CD4-positive, alpha-beta T cell (primary cell): Measurements from ENCODE around the gene BTBD9. TPM values are rescaled to one million over a fixed set of nuclear protein-coding genes. Genes with fewer than 3 reads are reported as not detected.

Experiments
- ATAC-seq: fragments of 200-7000 bp; cut with Tn5 transposase; one replicate; pipeline ENCODE4 v1.10.0; 2022; ENCODE audit warnings: mild to moderate bottlenecking; ENCODE audit not compliant: poor library complexity
- CTCF ChIA-PET: fragments of 350-600 bp; sonication (Branson Sonifier 250); formaldehyde crosslinking; loops from one replicate; lab custom pipeline; 2021; ENCODE audit warnings: antibody characterized with exemption, inconsistent platforms; lab: Charles Lee
- POLR2A ChIA-PET: fragments of 350-600 bp; sonication (Branson Sonifier 250); formaldehyde crosslinking; loops from one replicate; lab custom pipeline; 2021; ENCODE audit warnings: antibody characterized with exemption, inconsistent platforms; lab: Charles Lee
- DNase-seq, 14 experiments: peaks; one replicate each; pipeline ENCODE4 v3.0.0-alpha.2; 2013 to 2020; ENCODE audit warnings: mixed read lengths in 2 of 14
- H3K27ac ChIP-seq, 2 donors: one replicate each; pipeline versions ENCODE4 v1.5.1 to v1.7.0; 2013; ENCODE audit warnings: low read length in 2 of 2, low read depth in 1 of 2, mild to moderate bottlenecking in 1 of 2
- H3K27me3 ChIP-seq, 2 experiments: 1 replicate in 1 of 2; 2 replicates in 1 of 2; pipeline versions ENCODE4 v1.6.1 to v1.7.0; 2013; ENCODE audit warnings: low read length in 2 of 2, control low read depth in 1 of 2, mild to moderate bottlenecking in 1 of 2, moderate library complexity in 1 of 2; ENCODE audit not compliant: insufficient read depth in 2 of 2, control insufficient read depth in 1 of 2
- H3K36me3 ChIP-seq: one replicate; pipeline ENCODE4 v1.6.1; 2013; ENCODE audit warnings: low read length, control low read depth; ENCODE audit not compliant: insufficient read depth
- H3K4me1 ChIP-seq: one replicate; pipeline ENCODE4 v1.6.1; 2013; ENCODE audit warnings: low read length, control low read depth; ENCODE audit not compliant: insufficient read depth
- H3K4me3 ChIP-seq: one replicate; pipeline ENCODE4 v1.5.1; 2013; ENCODE audit warnings: mild to moderate bottlenecking, low read length, moderate library complexity
- H3K9me3 ChIP-seq, 2 experiments: 1 replicate in 1 of 2; 2 replicates in 1 of 2; pipeline versions ENCODE4 v1.6.1 to v1.7.0; 2013; ENCODE audit warnings: low read length in 2 of 2, mild to moderate bottlenecking in 2 of 2, control low read depth in 1 of 2, moderate library complexity in 1 of 2; ENCODE audit not compliant: control insufficient read depth in 1 of 2, insufficient read depth in 1 of 2
- H3K27ac Mint-ChIP-seq: one replicate; pipeline ENCODE4 v1.8.0; 2020; ENCODE audit warnings: mixed read lengths
- H3K27me3 Mint-ChIP-seq: one replicate; pipeline ENCODE4 v1.8.0; 2021; ENCODE audit warnings: mixed read lengths
- H3K36me3 Mint-ChIP-seq: one replicate; pipeline ENCODE4 v1.8.0; 2021; ENCODE audit warnings: low read depth, mixed read lengths
- H3K4me1 Mint-ChIP-seq: one replicate; pipeline ENCODE4 v1.8.0; 2021; ENCODE audit warnings: low read depth, mixed read lengths
- H3K4me3 Mint-ChIP-seq: one replicate; pipeline ENCODE4 v1.8.0; 2020; ENCODE audit warnings: mild to moderate bottlenecking, mixed read lengths
- H3K9me3 Mint-ChIP-seq: one replicate; pipeline ENCODE4 v1.8.0; 2020; ENCODE audit warnings: mixed read lengths
- intact Hi-C, 2 experiments: fragments of 100-400 bp; cut with DNase I in 1 of 2; cut with micrococcal nuclease in 1 of 2; formaldehyde crosslinking; loops; one replicate each; pipeline versions ENCODE4 v1.15.1 to v1.9.0; 2023 to 2025; cut with DNase I, micrococcal nuclease
- total RNA-seq, 174 experiments: library from RNA in 2 of 174; stranded (reverse) in 2 of 174; gene quantifications; one replicate each; pipeline ENCODE4 v1.2.3 and lab custom pipeline; 2021 to 2026
- TF ChIP-seq, protein P1 (sequence below): fragments of 200-600 bp; IDR thresholded peaks from one replicate; pipeline ENCODE4 v1.8.0; 2022; ENCODE audit warnings: antibody characterized with exemption, mild to moderate bottlenecking

Gene BTBD9
- total RNA-seq, 2 experiments from 2014 or later: 58.7 to 59.3 TPM

DNA sequence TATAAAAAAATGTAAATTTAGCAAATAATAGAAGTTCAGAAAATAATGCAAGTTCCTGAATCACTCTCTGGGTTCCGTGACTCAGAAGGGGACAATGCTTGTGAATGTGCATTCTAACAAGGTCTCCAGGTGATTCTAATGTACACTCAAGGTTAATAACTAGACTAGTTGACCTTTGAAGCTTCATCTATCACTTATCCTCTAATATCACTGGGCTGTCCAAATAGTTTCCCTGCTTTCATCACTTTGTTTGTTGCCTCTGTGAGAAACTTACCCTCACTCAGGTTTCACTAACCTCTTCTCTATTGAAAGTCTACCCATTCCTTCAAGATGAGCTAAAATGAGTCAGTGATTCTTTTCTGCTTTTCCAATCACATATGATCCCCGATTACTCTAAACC, 189.0 kb downstream of the BTBD9 start:
- H3K4me3 Mint-ChIP-seq: no peak overlapping the region
- TF ChIP-seq, protein P1, sequence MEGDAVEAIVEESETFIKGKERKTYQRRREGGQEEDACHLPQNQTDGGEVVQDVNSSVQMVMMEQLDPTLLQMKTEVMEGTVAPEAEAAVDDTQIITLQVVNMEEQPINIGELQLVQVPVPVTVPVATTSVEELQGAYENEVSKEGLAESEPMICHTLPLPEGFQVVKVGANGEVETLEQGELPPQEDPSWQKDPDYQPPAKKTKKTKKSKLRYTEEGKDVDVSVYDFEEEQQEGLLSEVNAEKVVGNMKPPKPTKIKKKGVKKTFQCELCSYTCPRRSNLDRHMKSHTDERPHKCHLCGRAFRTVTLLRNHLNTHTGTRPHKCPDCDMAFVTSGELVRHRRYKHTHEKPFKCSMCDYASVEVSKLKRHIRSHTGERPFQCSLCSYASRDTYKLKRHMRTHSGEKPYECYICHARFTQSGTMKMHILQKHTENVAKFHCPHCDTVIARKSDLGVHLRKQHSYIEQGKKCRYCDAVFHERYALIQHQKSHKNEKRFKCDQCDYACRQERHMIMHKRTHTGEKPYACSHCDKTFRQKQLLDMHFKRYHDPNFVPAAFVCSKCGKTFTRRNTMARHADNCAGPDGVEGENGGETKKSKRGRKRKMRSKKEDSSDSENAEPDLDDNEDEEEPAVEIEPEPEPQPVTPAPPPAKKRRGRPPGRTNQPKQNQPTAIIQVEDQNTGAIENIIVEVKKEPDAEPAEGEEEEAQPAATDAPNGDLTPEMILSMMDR: no peak
- ChIA-PET POLR2A (no interaction called here), CTCF (no interaction called here)
- peaks cover 5% of the 10 kb centered on the region for H3K4me1 Mint-ChIP-seq
- H3K4me1 ChIP-seq: no peaks in the 10 kb centered on the region
- ATAC-seq (no peak), DNase-seq (no peak)
- H3K27ac Mint-ChIP-seq: no peak overlapping the region
- no peak overlapping the region for H3K4me3 ChIP-seq
- H3K36me3 Mint-ChIP-seq: peaks cover 12% of the 10 kb centered on the region
- H3K27me3 Mint-ChIP-seq: no peaks in the 10 kb centered on the region
- no peak overlapping the region for H3K27ac ChIP-seq
- no peaks in the 10 kb centered on the region for H3K36me3 ChIP-seq
- peaks cover 4% of the 10 kb centered on the region for H3K9me3 Mint-ChIP-seq
- H3K27me3 ChIP-seq: no peaks in the 10 kb centered on the region
- H3K9me3 ChIP-seq: no peaks in the 10 kb centered on the region
- intact Hi-C loops: no loop called here

DNA sequence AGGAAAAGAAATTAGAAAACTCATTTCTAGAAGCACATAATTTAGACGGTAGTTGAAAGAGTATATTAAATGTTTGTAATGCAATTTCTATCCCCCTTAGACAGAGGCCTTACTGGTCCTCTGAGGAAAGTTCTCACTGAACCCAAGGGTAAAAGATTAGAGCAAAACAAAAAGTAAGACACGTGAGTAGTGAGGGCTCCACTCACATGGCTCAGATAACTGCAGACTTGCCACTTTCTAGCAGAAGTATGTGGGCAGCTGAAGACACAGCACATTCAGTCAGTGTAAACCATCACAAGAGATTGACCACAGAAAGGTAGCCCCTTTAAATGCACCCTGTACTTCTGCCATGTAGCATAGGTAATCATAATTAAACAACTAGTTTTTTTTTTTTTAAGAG, 193.8 kb downstream of the BTBD9 start:
- DNase-seq: no peak
- Histone ChIP-seq H3K27ac (no peak overlapping the region), H3K27me3 (no peaks in the 10 kb centered on the region), H3K4me1 (no peaks in the 10 kb centered on the region), H3K36me3 (no peaks in the 10 kb centered on the region), H3K9me3 (no peaks in the 10 kb centered on the region), H3K4me3 (no peak overlapping the region)
- Mint-ChIP-seq H3K36me3 (peaks cover 2% of the 10 kb centered on the region), H3K9me3 (peaks cover 2% of the 10 kb centered on the region), H3K27me3 (no peaks in the 10 kb centered on the region), H3K4me1 (peaks cover 8% of the 10 kb centered on the region), H3K4me3 (no peak overlapping the region), H3K27ac (no peak overlapping the region)
- ChIA-PET CTCF (no interaction called here), POLR2A (no interaction called here)
- TF ChIP-seq, protein P1: no peak
- no peak for ATAC-seq
- intact Hi-C loops: no loop called here

DNA sequence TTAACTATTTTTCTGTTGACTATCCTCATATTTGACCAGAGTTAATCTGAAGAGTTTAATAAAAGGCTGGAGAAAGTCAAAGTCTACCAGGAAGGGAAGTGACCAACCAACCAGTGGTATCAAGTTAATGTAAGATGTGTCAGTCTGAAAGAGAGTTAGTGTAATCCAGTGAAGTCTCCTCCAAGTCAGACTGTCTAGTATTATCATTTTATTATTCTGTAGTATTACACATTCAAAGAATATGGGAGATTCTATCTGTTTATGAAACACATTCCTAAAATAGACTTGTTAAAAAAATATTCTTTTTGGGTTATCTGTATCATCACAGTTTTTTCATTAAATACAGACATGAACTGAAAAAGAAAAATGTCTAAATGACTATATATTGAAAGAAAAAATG, 194.4 kb downstream of the BTBD9 start:
- DNase-seq (no peak), ATAC-seq (no peak)
- no peaks in the 10 kb centered on the region for H3K9me3 ChIP-seq
- no peaks in the 10 kb centered on the region for H3K4me1 ChIP-seq
- H3K4me3 Mint-ChIP-seq: no peak overlapping the region
- no peaks in the 10 kb centered on the region for H3K36me3 ChIP-seq
- no peaks in the 10 kb centered on the region for H3K9me3 Mint-ChIP-seq
- CTCF ChIA-PET: no interaction called here
- H3K27me3 Mint-ChIP-seq: no peaks in the 10 kb centered on the region
- no peak overlapping the region for H3K27ac Mint-ChIP-seq
- POLR2A ChIA-PET: no interaction called here
- H3K27ac ChIP-seq: no peak overlapping the region
- no peaks in the 10 kb centered on the region for H3K36me3 Mint-ChIP-seq
- H3K4me3 ChIP-seq: no peak overlapping the region
- TF ChIP-seq, protein P1: no peak
- H3K4me1 Mint-ChIP-seq: peaks cover 5% of the 10 kb centered on the region
- H3K27me3 ChIP-seq: no peaks in the 10 kb centered on the region
- intact Hi-C loops: no loop called here
